A549 (cell line): ENCODE data around the gene APOL3. TPM values are rescaled to one million over a fixed set of nuclear protein-coding genes. Genes with fewer than 3 reads are reported as not detected.

ENCODE experiments used
- ATAC-seq, 2 experiments: fragments of 200-7000 bp in 1 of 2; fragments of >200 bp in 1 of 2; cut with Nextera tagmentation in 1 of 2; cut with Tn5 transposase in 1 of 2; 3 replicates each; pipeline versions ENCODE4 v1.8.0 to v1.9.1; 2018 to 2020; ENCODE audit warnings: mild to moderate bottlenecking in 1 of 2, moderate library complexity in 1 of 2
- CTCF ChIA-PET: fragments of 300-600 bp; sonication (Branson Sonifier 250); formaldehyde crosslinking; extraction: SDS; loops from one replicate; lab custom pipeline; 2021; ENCODE audit warnings: antibody characterized with exemption, inconsistent platforms; lab: Yijun Ruan, JAX
- POLR2A ChIA-PET: fragments of 350-600 bp; formaldehyde crosslinking; extraction: SDS; loops from one replicate; lab custom pipeline; 2021; ENCODE audit warnings: antibody characterized with exemption, inconsistent platforms; lab: Yijun Ruan, JAX
- DNase-seq, 2 experiments: peaks; one replicate each; pipeline versions ENCODE4 v3.0.0 to v3.0.0-alpha.2; 2011 to 2016; ENCODE audit warnings: low read depth in 1 of 2, low spot score in 1 of 2
- FAIRE-seq: peaks from 2 replicates; lab custom pipeline; 2011; peaks lifted over from hg19 to GRCh38; lab: Jason Lieb, UNC
- H3K27ac ChIP-seq, 2 experiments: fragments of >200 bp; sonication (Bioruptor Twin); formaldehyde crosslinking; 3 replicates each; pipeline ENCODE4 v1.5.1; 2016 to 2017
- H3K4me1 ChIP-seq: fragments of >200 bp; sonication (Bioruptor Twin); formaldehyde crosslinking; 3 replicates; pipeline ENCODE4 v1.6.1; 2016
- H3K4me2 ChIP-seq: fragments of >200 bp; sonication (Bioruptor Twin); formaldehyde crosslinking; 3 replicates; pipeline ENCODE4 v1.6.1; 2016
- H3K4me3 ChIP-seq: fragments of >200 bp; sonication (Bioruptor Twin); formaldehyde crosslinking; 3 replicates; pipeline ENCODE4 v1.5.1; 2016
- H3K9me3 ChIP-seq: fragments of >200 bp; sonication (Bioruptor Twin); formaldehyde crosslinking; 3 replicates; pipeline ENCODE4 v1.6.1; 2016
- BHLHE40 ChIP-seq: IDR thresholded peaks from 2 replicates; pipeline ENCODE4 v1.6.1; 2012; ENCODE audit warnings: low read depth, low read length, inconsistent platforms
- CBX2 ChIP-seq: fragments of 200-600 bp; sonication (generic); IDR thresholded peaks from 2 replicates; pipeline ENCODE4 v1.6.1; 2016; ENCODE audit warnings: low read depth, mild to moderate bottlenecking, borderline replicate concordance
- CEBPB ChIP-seq, 2 experiments: fragments of >200 bp in 1 of 2; sonication (Bioruptor Twin) in 1 of 2; formaldehyde crosslinking in 1 of 2; IDR thresholded peaks; 2 replicates each; pipeline ENCODE4 v1.6.1; 2012 to 2016
- CHD2 ChIP-seq: fragments of 150-350 bp; IDR thresholded peaks from 2 replicates; pipeline ENCODE4 v1.6.1; 2014; ENCODE audit warnings: low read length; ENCODE audit not compliant: partially characterized antibody
- CHD4 ChIP-seq: fragments of 200-600 bp; sonication (generic); IDR thresholded peaks from 2 replicates; pipeline ENCODE4 v1.6.1; 2016; ENCODE audit warnings: antibody characterized with exemption, mild to moderate bottlenecking, borderline replicate concordance
- EHF ChIP-seq: fragments of 250-450 bp; sonication (Bioruptor Pico); IDR thresholded peaks from 2 replicates; pipeline ENCODE4 v1.5.0; 2020; ENCODE audit warnings: mild to moderate bottlenecking
- EHMT2 ChIP-seq: fragments of 200-600 bp; sonication (generic); IDR thresholded peaks from 2 replicates; pipeline ENCODE4 v1.6.1; 2016; ENCODE audit warnings: antibody characterized with exemption, low read depth, mild to moderate bottlenecking, moderate library complexity
- EP300 ChIP-seq, 2 experiments: fragments of >200 bp; sonication (Bioruptor Twin); formaldehyde crosslinking; IDR thresholded peaks; 2 replicates in 1 of 2; 3 replicates in 1 of 2; pipeline ENCODE4 v1.6.1; 2016 to 2017
- FOXS1 ChIP-seq: fragments of 250-450 bp; sonication (Bioruptor Pico); IDR thresholded peaks from 2 replicates; pipeline ENCODE4 v1.5.0; 2020; ENCODE audit warnings: mild to moderate bottlenecking, moderate library complexity
- GATA3 ChIP-seq: IDR thresholded peaks from 2 replicates; pipeline ENCODE4 v1.6.1; 2012; ENCODE audit warnings: borderline replicate concordance
- HDAC2 ChIP-seq: fragments of 200-600 bp; sonication (generic); IDR thresholded peaks from 2 replicates; pipeline ENCODE4 v1.6.1; 2016
- HEYL ChIP-seq: fragments of 250-450 bp; sonication (Bioruptor Pico); IDR thresholded peaks from 2 replicates; pipeline ENCODE4 v1.8.0; 2021; ENCODE audit warnings: mild to moderate bottlenecking, moderate library complexity
- HOXB5 ChIP-seq: fragments of 250-450 bp; sonication (Bioruptor Pico); IDR thresholded peaks from 2 replicates; pipeline ENCODE4 v1.5.0; 2020; ENCODE audit warnings: mild to moderate bottlenecking, moderate library complexity
- MAFK ChIP-seq: fragments of 450-650 bp; IDR thresholded peaks from 2 replicates; pipeline ENCODE4 v1.6.1; 2014; ENCODE audit not compliant: partially characterized antibody
- NFE2L2 ChIP-seq: fragments of 150-350 bp; conservative IDR thresholded peaks from 2 replicates; pipeline ENCODE4 v1.6.1; 2014; ENCODE audit warnings: low read length
- POLR2A ChIP-seq: IDR thresholded peaks from 2 replicates; pipeline ENCODE4 v1.6.1; 2012; ENCODE audit warnings: mild to moderate bottlenecking, low read length
- POLR2AphosphoS2 ChIP-seq: conservative IDR thresholded peaks from 2 replicates; pipeline ENCODE4 v1.6.1; 2012; ENCODE audit warnings: low read length, improper control_type of control experiment, inconsistent platforms
- RARB ChIP-seq: fragments of 250-450 bp; sonication (Bioruptor Pico); IDR thresholded peaks from 2 replicates; pipeline ENCODE4 v1.8.0; 2021; ENCODE audit warnings: mild to moderate bottlenecking, moderate library complexity
- RCOR1 ChIP-seq: fragments of 150-350 bp; IDR thresholded peaks from 2 replicates; pipeline ENCODE4 v1.6.1; 2014; ENCODE audit warnings: antibody characterized with exemption, low read length, low read depth
- RFX5 ChIP-seq: fragments of 450-650 bp; IDR thresholded peaks from 2 replicates; pipeline ENCODE4 v1.7.1; 2014; ENCODE audit warnings: antibody characterized with exemption, mild to moderate bottlenecking, moderate library complexity
- RNF2 ChIP-seq: fragments of 200-600 bp; sonication (generic); IDR thresholded peaks from 2 replicates; pipeline ENCODE4 v1.6.1; 2016; ENCODE audit warnings: low read depth, mild to moderate bottlenecking, antibody characterized with exemption, moderate library complexity, borderline replicate concordance
- SMC3 ChIP-seq: fragments of >200 bp; sonication (Bioruptor Twin); formaldehyde crosslinking; IDR thresholded peaks from 3 replicates; pipeline ENCODE4 v1.6.1; 2018; ENCODE audit warnings: inconsistent platforms
- SREBF2 ChIP-seq: fragments of 450-650 bp; IDR thresholded peaks from 2 replicates; pipeline ENCODE4 v1.6.1; 2014; ENCODE audit warnings: mild to moderate bottlenecking, moderate library complexity
- TFCP2L1 ChIP-seq: fragments of 250-450 bp; sonication (Bioruptor Pico); IDR thresholded peaks from 2 replicates; pipeline ENCODE4 v1.5.0; 2021; ENCODE audit warnings: mild to moderate bottlenecking
- TP53 ChIP-seq: fragments of 250-450 bp; sonication (Bioruptor Pico); IDR thresholded peaks from 2 replicates; pipeline ENCODE4 v1.5.0; 2021; ENCODE audit warnings: mild to moderate bottlenecking, moderate library complexity
- ZSCAN20 ChIP-seq: fragments of 250-450 bp; sonication (Bioruptor Pico); IDR thresholded peaks from 2 replicates; pipeline ENCODE4 v1.8.0; 2022; ENCODE audit warnings: mild to moderate bottlenecking, moderate library complexity
- WGBS: methylation state at CpG from one replicate; pipeline ENCODE4 v1.1.6; 2017; ENCODE audit errors: missing lambda C conversion rate; 5-methylcytosine and 5-hydroxymethylcytosine counted together
- polyA plus RNA-seq, 4 experiments: library from polyadenylated mRNA; depleted of rRNA in 3 of 4; stranded (reverse); fragments of >200 nt; fragmentation: RNase III in 1 of 4; extraction: RNeasy Plus Mini Kit Qiagen cat#74134 plus additional on column Dnase treatment in 1 of 4; gene quantifications; 2 replicates in 3 of 4; 3 replicates in 1 of 4; pipeline ENCODE4 v1.2.3, GENCODE V29; 2011 to 2017
- TF ChIP-seq, protein P1 (sequence below): fragments of 150-350 bp; IDR thresholded peaks from 2 replicates; pipeline ENCODE4 v1.6.1; 2014; ENCODE audit warnings: low read depth, mild to moderate bottlenecking, low read length
- TF ChIP-seq, protein P2 (sequence below): fragments of 200-600 bp; sonication (generic); IDR thresholded peaks from 2 replicates; pipeline ENCODE4 v1.6.1; 2016; ENCODE audit warnings: antibody characterized with exemption, mild to moderate bottlenecking, moderate library complexity
- TF ChIP-seq, protein P3 (sequence below): fragments of >200 bp; sonication (Bioruptor Twin); formaldehyde crosslinking; IDR thresholded peaks from 2 replicates; pipeline ENCODE4 v1.6.1; 2016

APOL3 gene
- polyA plus RNA-seq, 2 of the 4 experiments (the other 2 are of a cell fraction) = not detected

DNA sequence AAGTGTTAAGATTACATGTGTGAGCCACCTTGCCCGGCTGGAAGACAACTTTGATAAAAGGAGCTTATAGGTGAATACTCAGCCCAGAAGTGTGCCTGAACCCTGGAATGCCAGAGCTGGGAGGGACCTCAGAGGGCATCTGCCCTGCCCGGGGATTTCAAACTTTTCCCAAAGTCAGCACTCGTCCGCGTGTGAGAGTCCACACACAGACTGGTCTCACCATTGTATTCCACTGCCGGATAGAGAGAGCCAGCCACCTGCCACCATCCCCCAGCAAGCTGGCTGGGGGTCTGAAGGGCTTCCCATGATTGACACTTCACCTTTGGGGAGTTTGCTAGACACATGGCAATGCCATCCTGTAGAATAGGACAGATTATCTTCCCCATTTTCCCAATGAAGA, 49.2 kb downstream of the APOL3 start:
- ChIA-PET POLR2A (no interaction called here), CTCF (interaction anchor here (1.6 kb wide), 1 partner anchor 9 kb away, joined by 3 read pairs; no protein-coding TSS in a partner anchor)
- Histone ChIP-seq H3K9me3 (no peaks in the 10 kb centered on the region), H3K4me3 (no peak overlapping the region), H3K27ac (no peak overlapping the region), H3K4me2 (no peak overlapping the region), H3K4me1 (no peaks in the 10 kb centered on the region)
- FAIRE-seq = no peak
- ATAC-seq = no peak
- TF ChIP-seq SREBF2 = no peak
- no peak for TF ChIP-seq HOXB5 (CRISPR knock-in tag)
- no peak for TF ChIP-seq EHMT2
- no peak for TF ChIP-seq CHD2
- TF ChIP-seq RFX5 = no peak
- TF ChIP-seq TFCP2L1 = no peak
- TF ChIP-seq SMC3 = no peak
- no peak for TF ChIP-seq ZSCAN20
- TF ChIP-seq TP53 = no peak
- no peak for TF ChIP-seq CEBPB (IDR thresholded peaks at IDR 0.05)
- TF ChIP-seq, protein P1, sequence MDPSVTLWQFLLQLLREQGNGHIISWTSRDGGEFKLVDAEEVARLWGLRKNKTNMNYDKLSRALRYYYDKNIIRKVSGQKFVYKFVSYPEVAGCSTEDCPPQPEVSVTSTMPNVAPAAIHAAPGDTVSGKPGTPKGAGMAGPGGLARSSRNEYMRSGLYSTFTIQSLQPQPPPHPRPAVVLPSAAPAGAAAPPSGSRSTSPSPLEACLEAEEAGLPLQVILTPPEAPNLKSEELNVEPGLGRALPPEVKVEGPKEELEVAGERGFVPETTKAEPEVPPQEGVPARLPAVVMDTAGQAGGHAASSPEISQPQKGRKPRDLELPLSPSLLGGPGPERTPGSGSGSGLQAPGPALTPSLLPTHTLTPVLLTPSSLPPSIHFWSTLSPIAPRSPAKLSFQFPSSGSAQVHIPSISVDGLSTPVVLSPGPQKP = no peak
- TF ChIP-seq EHF (CRISPR knock-in tag) = no peak
- no peak for TF ChIP-seq CBX2
- no peak for TF ChIP-seq FOXS1 (CRISPR knock-in tag)
- TF ChIP-seq RNF2 = no peak
- no peak for TF ChIP-seq EP300 (IDR thresholded peaks at IDR 0.05)
- WGBS = 94% methylated on average over 6 of the region's 6 CpGs
- DNase-seq = no peak

DNA sequence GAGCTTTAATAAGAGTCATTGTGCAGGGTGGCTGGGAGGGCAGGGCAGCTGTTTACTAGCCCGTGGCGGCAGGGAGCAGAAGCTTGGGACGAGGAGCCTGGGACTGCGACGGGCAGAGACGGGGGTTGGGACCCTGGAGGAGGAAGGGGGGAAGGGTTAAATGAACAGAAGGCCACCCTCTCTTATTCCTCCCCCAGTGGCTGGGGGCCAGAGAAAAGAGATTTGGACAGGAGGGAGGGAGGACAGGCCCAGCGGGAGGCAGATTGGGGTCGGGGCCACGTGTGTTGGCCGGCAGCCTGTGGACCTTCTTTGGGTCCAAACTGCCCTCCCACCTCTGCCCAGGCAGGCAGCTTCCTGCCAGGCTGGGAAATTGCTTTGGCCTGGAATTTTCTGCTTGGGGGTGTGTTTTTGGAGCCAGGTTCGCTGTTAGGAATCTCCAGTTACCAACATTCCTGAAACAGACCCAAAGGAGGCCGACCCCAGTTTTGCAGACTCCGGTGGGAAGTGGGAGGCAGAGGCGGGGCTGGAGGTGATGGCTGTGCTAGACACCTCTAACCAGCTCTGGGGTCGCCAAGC, 50.2 kb downstream of the APOL3 start:
- Histone ChIP-seq H3K9me3 (no peaks in the 10 kb centered on the region), H3K4me3 (no peak overlapping the region), H3K27ac (no peak overlapping the region), H3K4me1 (no peaks in the 10 kb centered on the region), H3K4me2 (no peak overlapping the region)
- TF ChIP-seq NFE2L2 (no peak), TFCP2L1 (no peak), POLR2AphosphoS2 (no peak), MAFK (no peak), RARB (CRISPR knock-in tag) (no peak), FOXS1 (CRISPR knock-in tag) (no peak), BHLHE40 (no peak), CHD4 (no peak), HEYL (CRISPR knock-in tag) (no peak), HOXB5 (CRISPR knock-in tag) (no peak), POLR2A (no peak), GATA3 (no peak), RCOR1 (no peak), CBX2 (no peak), HDAC2 (no peak), CEBPB (IDR thresholded peaks at IDR 0.05) (no peak), EP300 (IDR thresholded peaks at IDR 0.05) (no peak)
- TF ChIP-seq, protein P2, sequence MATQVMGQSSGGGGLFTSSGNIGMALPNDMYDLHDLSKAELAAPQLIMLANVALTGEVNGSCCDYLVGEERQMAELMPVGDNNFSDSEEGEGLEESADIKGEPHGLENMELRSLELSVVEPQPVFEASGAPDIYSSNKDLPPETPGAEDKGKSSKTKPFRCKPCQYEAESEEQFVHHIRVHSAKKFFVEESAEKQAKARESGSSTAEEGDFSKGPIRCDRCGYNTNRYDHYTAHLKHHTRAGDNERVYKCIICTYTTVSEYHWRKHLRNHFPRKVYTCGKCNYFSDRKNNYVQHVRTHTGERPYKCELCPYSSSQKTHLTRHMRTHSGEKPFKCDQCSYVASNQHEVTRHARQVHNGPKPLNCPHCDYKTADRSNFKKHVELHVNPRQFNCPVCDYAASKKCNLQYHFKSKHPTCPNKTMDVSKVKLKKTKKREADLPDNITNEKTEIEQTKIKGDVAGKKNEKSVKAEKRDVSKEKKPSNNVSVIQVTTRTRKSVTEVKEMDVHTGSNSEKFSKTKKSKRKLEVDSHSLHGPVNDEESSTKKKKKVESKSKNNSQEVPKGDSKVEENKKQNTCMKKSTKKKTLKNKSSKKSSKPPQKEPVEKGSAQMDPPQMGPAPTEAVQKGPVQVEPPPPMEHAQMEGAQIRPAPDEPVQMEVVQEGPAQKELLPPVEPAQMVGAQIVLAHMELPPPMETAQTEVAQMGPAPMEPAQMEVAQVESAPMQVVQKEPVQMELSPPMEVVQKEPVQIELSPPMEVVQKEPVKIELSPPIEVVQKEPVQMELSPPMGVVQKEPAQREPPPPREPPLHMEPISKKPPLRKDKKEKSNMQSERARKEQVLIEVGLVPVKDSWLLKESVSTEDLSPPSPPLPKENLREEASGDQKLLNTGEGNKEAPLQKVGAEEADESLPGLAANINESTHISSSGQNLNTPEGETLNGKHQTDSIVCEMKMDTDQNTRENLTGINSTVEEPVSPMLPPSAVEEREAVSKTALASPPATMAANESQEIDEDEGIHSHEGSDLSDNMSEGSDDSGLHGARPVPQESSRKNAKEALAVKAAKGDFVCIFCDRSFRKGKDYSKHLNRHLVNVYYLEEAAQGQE = no peak
- TF ChIP-seq, protein P3, sequence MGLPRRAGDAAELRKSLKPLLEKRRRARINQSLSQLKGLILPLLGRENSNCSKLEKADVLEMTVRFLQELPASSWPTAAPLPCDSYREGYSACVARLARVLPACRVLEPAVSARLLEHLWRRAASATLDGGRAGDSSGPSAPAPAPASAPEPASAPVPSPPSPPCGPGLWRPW = no peak
- POLR2A ChIA-PET = no interaction called here
- no peak for FAIRE-seq
- CTCF ChIA-PET = interaction anchor here (0.6 to 1.2 kb wide), 3 partner anchors 14 to 63 kb away, joined by 3 to 9 read pairs (median 3); no protein-coding TSS in a partner anchor
- 81% methylated on average over 15 of the region's 15 CpGs for WGBS
- no peak for ATAC-seq
- no peak for DNase-seq
